HS-5 (cell line): ENCODE measurements around the gene PWWP2A.
"Not testable (repeated sequence)": the region's sequence is repeated elsewhere in the genome, so short reads cannot be mapped to it uniquely, and the experiment has no call there.

Experiments used
- DNase-seq: peaks from one replicate; pipeline ENCODE4 v3.0.0-alpha.2; 2012; ENCODE audit warnings: low read depth

The PWWP2A gene, protein sequence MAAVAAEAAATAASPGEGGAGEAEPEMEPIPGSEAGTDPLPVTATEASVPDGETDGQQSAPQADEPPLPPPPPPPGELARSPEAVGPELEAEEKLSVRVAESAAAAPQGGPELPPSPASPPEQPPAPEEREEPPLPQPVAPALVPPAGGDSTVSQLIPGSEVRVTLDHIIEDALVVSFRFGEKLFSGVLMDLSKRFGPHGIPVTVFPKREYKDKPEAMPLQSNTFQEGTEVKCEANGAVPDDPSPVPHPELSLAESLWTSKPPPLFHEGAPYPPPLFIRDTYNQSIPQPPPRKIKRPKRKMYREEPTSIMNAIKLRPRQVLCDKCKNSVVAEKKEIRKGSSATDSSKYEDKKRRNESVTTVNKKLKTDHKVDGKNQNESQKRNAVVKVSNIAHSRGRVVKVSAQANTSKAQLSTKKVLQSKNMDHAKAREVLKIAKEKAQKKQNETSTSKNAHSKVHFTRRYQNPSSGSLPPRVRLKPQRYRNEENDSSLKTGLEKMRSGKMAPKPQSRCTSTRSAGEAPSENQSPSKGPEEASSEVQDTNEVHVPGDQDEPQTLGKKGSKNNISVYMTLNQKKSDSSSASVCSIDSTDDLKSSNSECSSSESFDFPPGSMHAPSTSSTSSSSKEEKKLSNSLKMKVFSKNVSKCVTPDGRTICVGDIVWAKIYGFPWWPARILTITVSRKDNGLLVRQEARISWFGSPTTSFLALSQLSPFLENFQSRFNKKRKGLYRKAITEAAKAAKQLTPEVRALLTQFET

DNA sequence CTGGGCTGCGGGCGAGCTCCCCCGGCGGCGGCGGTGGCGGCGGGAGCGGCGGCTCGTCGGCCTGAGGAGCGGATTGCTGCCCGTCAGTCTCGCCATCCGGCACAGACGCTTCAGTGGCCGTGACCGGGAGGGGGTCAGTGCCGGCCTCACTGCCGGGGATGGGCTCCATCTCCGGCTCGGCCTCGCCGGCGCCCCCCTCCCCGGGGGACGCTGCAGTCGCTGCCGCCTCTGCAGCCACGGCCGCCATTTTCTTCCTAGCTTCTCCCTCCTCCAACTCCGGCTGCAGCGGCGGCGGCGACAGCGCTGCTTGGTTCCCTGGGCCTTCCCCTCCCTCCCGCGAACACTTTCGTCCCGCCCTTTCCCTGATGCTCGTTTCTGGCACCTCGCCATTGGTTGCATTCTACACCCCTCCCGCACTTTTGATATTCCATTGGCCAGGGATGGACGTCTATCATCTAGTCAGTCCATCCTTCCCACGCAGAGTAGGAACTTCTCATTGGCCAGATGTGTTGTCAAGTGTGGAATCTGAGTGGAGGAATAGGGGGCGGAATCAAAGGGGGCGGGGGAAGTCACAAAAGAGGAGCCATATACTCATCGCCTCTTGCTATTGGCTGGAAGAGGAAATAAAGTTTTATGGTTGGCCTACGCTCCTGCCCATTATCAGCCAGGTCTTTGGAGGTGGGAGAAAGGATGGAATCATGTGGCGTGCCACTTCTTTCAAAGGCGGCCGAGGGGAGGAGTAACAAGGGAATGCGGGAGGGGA, at the start of gene PWWP2A:
Gene PWWP2A (minus strand): TSS at position 309 of the 763 bp plus-strand sequence. CDS start 62 bp downstream, at position 247.
- peak; percentile 100 for DNase-seq

DNA sequence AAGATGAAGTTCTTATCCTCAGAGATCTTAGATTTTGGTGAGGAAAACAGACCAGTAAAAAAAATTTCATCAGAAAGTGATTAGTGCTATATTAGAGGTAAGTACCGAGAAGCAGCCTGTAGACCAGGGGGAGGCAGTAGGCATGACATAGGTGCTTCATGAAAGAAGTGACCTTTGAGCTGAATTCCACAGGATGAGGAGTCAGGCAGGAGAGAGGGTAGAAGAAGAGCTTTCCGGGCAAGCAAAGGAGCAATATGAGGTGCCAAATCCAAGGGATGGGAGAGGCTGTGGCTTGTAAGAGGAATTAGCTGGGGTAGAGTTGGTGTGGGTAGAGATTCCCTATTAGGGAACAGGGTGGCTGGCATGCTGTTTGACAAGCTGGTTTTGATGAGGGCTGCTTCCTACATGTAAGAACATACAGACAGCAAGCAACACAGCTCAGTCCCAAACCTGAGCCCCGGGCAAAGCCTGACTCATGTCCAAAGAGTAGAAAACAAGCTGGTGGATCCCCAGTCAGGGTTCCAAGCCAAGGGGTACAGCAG, 48.4 kb upstream of the PWWP2A start:
- no peak for DNase-seq

DNA sequence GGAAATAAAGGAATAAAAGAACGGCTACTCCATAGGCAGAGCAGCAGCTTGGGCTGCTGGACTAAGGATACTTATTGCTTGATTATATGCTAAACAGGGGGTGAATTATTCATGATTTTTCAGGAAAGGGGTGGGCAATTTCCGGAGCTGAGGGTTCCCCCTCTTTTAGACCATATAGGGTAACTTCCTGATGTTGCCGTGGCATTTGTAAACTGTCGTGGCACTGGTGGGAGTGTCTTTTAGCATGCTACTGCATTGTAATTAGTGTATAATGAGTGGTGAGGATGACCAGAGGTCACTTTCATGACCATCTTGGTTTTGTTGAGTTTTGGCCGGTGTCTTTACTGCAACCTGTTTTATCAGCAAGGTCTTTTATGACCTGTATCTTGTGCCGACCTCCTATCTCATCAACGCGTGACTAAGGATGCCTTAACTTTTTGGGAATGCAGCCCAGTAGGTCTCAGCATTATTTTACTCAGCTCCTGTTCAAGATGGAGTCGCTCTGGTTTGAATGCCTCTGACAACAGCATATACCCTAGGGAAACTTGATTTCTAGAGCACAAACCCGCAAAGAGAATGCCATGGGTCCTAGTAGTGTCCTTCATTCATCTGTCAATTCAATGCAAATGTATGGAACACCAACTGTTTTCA, 47.8 kb upstream of the PWWP2A start:
- DNase-seq = no peak

DNA sequence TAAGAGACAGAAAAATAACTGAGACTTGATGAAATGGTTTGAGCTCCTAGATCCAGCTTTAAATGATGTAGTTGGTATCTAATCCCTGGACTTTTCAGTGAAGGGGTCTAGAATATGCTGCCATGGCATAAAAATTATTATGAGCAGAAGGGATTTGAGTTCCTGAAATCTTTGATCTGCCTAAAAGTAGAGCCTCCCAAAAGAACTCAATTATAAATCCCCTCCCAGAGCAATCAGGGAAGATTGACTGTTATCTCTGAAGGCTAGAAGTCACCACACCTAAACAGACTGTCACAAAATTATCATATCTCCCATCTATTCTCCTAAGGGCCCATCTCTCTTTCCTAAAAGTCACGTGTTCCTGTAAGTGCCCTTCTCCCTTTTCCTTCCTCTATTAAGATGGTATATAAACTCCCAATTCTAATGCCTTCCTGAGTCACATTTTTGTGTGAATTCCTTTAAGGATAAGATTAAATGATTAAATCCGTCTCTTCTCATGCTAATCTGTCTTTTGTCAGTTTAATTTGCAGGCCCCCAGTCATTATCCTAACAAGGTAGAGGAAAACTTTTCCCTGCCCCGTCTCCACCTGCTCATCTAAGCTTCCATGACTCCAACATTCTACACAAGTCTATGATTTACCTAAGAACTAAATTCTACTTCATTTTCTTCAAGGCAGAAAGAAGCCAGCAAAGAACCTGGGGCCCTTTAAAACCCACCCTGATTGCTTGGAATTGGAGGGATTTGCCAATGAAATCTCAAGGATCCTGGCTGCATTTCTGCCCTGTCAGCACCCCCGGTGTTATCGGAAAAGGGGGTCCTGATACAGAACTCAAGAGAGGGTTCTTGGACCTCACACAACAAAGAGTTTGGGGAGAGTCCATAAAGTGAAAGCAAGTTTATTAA, 47.1 kb upstream of the PWWP2A start:
- DNase-seq = no peak

DNA sequence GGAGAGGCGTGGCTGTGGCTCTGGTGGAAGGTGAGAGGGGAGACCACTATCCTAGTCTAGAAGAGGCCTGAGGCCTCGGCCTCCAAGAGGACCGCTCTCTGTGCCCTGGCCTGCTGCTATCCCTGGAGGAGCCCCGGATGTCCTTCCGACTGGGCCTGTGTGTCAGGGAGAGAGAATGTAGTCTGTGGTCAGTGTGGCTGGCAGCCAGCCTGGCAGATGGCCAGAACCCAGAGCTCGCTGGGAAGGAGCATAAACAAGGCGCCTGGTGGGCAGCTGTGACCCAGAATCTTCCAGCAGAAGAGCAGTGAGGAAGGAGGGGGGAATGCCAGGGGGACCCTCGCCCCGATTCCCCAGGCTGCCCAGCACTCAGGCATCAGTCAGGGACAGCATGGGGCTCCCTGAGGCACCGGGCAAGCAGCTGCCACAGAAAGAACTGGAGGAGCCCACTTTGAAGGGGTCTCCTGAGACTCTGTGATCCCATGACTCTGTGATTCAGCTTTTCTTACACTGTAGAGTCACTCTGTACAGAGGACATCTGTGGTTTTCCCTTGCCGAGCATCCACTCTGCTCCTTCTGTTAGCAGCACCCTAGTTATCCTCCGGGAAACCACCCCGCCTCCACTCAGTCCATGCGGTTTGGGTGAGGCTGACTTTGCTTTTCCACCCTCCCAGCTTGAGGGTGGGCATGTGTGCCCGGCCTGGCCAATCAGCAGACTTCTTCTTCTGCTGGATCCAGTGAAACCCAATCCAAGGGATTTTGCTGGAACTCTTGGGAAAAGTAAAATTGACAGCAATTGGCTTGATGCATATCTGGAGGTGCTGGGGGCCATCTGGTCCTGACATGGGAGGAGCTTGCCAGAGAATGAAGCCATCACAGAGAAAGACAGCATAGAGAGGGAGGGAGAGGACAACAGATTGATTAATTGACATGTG, 46.2 kb upstream of the PWWP2A start:
- peak; percentile 97 for DNase-seq

DNA sequence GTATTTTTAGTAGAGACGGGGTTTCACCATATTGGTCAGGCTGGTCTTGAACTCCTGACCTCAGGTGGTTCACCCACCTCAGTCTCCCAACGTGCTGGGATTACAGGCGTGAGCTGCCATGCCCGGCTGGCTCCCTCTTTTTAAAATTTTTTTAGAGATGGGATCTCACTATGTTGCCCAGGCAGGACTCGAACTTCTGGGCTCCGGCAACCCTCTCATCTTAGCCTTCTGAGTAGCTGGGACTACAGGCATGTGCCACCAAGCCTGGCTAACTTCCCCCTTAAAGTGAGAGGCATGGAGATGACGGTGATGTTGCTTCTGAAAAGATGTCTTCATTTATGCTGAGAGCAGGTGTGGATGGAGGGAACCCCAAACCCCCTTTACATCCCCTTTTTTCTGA, 43.7 kb upstream of the PWWP2A start:
- DNase-seq = no peak

DNA sequence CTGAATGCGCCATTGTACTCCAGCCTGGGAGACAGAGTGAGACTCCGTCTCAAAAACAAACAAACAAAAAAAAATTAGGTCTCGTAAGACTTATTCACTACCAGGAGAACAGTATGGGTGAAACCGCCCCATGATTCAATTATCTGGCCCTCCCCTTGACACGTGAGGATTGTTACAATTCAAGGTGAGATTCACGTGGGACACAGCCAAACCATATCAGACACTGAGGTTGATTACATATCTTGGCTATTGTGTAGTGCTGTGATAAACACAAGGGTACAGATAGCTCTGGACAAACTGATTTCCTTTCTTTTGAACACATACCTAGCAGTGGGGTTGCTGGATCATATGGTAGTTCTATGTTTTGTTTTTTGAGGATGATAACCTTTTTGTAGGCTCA, 42.4 kb upstream of the PWWP2A start:
- DNase-seq = no peak

DNA sequence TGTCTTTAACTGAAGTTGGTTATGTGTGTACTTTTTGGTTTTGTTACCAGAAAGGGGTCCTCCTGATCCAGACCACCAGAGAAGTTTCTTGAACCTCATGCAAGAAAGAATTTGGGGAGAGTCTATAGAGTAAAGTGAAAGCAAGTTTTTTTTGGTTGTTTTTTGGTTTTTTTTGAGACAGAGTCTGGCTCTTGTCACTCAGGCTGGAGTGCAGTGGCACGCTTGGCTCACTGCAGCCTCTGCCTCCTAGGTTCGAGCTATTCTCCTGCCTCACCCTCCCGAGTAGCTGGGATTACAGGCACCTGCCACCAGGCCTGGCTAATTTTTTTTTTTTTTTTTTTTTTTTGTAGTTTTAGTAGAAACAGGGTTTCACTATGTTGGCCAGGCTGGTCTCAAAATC, 41.6 kb upstream of the PWWP2A start:
- DNase-seq = not testable (repeated sequence)

DNA sequence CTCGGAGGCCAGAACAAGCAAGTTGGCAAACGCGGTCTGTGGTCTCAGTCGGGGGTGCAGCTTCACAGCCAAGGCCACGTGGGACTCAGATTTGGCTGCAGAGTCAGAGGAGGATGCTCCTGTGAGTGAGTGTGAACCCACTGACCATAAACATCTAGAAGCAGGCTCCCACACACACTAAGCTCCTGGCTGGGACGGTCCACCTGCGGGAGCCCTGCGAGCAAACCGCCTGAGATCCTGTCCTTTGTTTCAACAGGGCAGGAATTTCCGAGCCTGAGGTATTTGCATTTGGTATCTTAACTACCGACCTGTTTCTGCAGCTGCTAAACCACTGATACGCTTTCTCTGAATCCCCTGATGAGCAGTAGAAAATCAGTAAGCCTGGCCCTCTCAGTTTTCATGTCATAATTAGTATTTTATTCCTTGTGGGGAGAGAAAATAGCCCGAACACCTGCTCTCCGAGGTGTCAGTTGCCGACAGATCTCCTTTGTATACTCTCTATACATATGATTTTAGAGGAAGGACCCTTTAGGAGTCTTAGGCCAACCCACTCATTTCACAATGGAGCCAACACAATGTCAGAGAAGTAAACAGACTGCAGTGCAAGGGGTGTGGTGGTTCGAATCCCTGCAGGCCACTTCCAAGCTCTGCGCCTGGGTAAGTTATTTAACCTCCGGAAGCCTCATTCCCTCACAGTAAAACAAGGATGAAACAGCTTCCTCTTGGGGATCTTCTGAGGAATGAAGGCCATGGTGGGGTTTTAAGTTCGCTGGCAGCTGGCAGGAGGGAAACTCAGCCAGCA, 40.9 kb upstream of the PWWP2A start:
- DNase-seq = no peak

DNA sequence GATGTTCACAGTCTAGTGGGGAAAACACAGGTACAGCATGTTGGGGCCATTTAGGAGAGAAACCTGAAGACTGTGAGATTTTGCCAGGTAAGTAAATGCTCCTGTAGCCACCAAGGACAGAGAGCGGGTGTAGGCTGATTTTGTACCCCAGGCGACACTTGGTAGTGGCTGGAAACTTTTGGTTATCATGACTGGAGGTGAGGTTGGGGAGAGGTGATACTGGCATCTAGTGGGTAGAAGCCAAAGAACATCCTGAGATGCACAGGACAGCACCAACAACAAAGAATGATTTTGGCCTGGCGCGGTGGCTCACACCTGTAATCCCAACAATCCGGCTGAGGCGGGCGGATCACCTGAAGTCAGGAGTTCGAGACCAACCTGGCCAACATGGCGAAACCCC, 38.8 kb upstream of the PWWP2A start:
- no peak for DNase-seq

DNA sequence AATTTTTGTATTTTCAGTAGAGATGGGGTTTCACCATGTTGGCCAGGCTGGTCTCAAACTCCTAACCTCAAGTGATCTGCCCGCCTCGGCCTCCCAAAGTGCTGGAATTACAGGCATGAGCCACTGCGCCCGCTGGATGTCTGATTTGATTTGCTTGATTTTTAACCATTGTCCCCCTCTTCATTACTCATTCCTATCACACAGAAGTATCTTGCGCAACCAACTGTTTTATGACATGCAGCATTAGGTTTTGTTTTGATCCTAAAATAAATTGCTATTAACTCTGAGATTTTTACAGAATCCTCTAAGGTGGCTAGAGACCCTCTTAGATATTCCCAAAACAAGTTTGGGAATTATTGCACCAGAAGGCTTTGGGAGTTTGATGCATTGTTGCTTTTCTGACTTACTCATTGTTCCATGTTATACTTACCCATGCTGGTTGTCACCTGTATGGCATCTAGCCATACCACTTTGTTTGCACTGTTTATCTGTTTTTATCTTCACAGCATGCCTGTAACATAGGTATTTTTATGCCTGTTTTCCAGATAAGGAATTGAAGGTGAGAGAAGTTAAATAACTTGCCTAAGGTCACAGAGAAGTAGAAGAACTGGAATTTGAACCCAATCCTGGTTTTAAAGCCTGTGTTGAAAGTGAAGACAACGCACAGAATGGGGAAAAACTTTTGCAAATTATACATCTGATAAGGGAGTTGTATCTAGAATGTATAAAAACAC, 35.9 kb upstream of the PWWP2A start:
- no peak for DNase-seq

DNA sequence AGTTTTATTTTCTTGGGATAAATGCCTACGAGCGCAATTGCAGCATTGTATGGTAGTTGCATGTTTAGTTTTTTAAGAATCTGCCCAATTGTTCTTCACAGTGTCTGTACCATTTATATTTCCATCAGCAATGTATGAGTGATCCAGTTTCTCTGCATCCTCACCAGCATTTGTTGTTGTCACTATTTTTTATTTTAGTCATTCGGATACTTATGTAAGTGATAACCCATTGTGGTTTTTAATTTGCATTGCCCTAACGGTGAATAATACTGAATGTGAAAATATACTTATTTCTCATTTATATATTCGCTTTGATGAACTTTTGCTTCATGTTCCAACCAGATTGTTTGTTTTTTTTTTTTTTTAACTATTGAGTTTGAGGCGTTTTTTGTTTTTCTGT, 33.7 kb upstream of the PWWP2A start:
- DNase-seq = no peak

DNA sequence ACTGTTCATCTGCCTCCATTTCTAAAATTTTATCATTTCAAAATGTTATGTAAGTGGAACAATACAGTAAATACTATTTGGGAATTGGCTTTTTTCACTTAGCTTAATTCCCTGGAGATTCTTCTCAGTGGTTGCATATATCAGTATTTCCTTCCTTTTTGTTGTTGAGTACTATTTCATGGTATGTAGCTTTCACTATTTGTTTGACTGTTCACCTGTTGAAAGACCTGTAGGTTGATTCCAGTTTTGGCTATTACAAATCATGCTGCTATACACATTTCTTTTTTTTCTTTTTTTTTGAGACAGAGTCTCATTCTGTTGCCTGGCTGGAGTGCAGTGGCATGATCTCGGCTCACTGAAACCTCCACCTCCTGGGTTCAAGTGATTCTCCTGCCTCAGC, 33.0 kb upstream of the PWWP2A start:
- no peak for DNase-seq

DNA sequence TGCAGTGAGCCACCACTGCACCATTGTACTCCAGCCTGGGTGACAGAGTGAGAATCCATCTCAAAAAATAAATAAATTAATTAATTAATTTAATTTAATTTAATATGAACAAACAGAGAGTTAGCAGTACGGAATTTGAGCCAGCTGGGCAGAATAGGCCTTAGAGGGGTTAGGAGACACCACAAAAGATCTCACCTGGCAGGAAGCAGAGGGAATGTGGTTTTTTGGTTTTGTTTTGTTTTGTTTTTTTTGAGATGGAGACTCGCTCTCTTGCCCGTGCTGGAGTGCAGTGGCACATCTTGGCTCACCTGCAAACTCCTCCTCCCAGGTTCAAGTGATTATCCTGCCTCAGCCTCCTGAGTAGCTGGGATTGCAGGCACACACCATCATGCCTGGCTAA, 31.8 kb upstream of the PWWP2A start:
- no peak for DNase-seq

DNA sequence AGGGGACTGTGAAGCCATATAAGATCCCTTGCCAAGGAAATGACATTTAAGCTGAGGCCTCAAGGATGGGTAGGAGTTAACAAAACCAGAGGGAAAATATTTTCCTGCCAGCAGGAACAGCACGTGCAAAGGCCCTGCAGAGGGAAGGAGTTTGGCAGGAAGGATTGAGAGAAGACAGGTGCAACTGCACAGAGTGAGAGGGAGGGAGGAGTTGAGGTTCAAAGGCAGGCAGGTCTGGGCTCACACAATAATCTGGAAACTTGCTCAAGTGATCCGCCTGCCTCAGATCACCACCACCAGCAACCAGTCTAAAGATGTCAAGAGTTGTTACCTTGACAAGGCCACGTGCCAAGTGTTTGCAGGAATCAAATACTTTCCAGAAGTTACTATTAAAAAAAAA, 31.1 kb upstream of the PWWP2A start:
- DNase-seq = no peak

DNA sequence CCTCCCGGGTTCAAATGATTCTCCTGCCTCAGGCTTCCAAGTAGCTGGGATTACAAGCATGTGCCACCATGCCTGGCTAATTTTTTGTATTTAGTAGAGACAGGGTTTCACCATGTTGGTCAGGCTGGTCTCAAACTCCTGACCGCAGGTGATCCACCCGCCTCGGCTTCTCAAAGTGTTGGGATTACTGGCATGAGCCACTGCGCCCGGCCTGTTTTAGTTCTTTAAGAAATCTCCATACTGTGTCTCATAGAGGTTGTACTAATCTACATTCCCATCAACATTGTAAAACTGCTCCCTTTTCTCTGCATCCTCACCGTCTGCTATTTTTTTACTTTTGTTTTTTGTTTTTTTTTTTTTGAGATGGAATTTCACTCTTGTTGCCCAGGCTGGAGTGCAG, 25.2 kb upstream of the PWWP2A start:
- DNase-seq = not testable (repeated sequence)

DNA sequence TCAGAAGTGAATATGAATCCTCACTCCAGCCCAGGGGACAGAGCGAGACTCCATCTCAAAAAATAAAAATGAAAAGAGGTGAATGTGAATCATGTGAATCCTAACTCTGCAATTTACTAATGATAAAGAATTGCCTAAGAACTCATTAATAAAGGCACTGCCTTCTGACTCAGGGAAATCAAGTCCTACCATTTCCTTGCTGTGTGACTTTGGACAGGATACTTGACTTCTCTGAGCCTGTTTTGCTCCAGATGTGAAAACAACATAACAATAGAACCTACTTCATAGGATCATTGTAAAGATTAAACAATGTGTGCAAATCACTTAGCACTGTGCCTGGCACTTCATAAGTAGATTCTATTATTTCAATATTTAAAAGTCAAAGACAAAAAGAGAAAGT, 15.1 kb upstream of the PWWP2A start:
- no peak for DNase-seq

DNA sequence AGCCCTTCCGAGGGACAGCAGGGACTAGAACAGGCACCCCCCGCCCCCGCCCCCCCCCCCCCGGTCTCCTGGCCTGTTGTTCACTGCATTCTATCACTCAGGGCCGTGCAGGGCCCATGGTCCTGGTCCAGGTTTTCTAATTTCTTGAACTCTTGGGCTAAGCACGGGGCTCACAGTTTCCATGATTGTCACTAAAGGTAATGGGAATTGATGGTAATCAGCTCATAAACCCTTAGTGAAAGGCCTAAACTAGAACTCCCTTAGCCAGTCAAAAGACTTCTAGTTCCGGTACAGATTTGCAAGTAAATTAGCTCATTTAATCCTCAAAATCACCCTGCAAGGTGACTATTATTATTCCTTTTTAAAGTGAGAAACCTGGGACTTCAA, 14.7 kb upstream of the PWWP2A start:
- no peak for DNase-seq
